Measurements from ENCODE around the gene KRTAP12-1. TPM values are rescaled to one million over a fixed set of nuclear protein-coding genes. Genes with fewer than 3 reads are reported as not detected.

KRTAP12-1 gene
- total RNA-seq, 2 experiments from 2014 or later: not detected

DNA sequence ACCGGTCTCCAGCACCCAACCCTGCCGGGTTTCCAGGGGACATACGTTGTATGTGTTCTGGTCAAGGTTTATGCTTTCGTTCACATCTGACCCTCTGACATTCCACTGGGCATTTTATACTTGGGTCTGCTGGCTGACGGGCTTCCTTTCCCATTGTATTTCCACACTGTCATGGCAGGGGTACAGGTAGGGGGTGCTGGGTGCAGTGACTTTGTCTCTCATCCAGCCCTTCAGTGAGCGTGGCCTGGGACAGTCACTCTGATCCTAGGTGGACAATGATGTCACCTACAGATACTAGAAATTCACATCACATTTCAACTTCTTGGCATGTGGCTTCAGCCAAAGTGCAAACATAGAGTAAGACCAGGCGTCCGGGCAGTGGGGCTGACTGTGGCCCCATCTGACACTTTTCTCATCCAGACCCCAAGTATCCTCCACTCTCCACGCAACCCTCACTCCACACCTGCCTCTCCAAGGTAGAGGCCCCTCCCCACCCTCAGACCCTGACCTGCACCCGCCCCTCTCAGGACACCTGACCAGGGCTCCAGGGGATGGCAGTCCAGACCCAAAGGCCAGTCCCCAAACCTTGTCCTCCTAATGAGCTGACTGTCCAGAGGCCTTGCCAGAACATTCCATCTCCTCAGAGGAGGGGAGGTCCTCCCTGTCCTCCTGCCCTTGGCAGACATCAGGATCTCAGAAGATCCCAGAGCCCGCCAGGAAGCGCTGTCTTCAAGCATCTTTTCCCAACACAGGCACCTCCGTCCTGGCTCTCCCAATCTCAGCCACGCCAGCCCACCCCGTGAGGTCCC, 45.5 kb downstream of the KRTAP12-1 start:
- intact Hi-C loops (cut with DNase I, micrococcal nuclease): no loop called here
- no peaks in the 10 kb centered on the region for H3K27me3 Mint-ChIP-seq
- H3K4me1 Mint-ChIP-seq (ENCODE audit: low read depth): no peaks in the 10 kb centered on the region
- Histone ChIP-seq H3K27ac (ENCODE audit: low read depth in 1 of 2, low read length in 2 of 2) (no peak overlapping the region), H3K36me3 (ENCODE audit: insufficient read depth, low read length) (no peaks in the 10 kb centered on the region), H3K9me3 (ENCODE audit: control insufficient read depth in 1 of 2, insufficient read depth in 1 of 2, low read length in 2 of 2) (peaks cover 18 to 26% of the 10 kb centered on the region in 2 experiments), H3K4me3 (ENCODE audit: low read length) (no peak overlapping the region), H3K27me3 (ENCODE audit: control insufficient read depth in 1 of 2, insufficient read depth in 2 of 2, low read length in 2 of 2) (peaks cover 0 to 2% of the 10 kb centered on the region in 2 experiments), H3K4me1 (ENCODE audit: insufficient read depth, low read length) (no peaks in the 10 kb centered on the region)
- peaks cover 11% of the 10 kb centered on the region for H3K9me3 Mint-ChIP-seq
- POLR2A ChIA-PET: no interaction called here
- ATAC-seq (ENCODE audit: poor library complexity) (no peak), DNase-seq (peak in 1 of 14 experiments; percentile 5)
- CTCF ChIA-PET: no interaction called here
- no peak overlapping the region for H3K27ac Mint-ChIP-seq
- no peak overlapping the region for H3K4me3 Mint-ChIP-seq
- H3K36me3 Mint-ChIP-seq (ENCODE audit: low read depth): peaks cover 9% of the 10 kb centered on the region
- TF ChIP-seq, protein P1, sequence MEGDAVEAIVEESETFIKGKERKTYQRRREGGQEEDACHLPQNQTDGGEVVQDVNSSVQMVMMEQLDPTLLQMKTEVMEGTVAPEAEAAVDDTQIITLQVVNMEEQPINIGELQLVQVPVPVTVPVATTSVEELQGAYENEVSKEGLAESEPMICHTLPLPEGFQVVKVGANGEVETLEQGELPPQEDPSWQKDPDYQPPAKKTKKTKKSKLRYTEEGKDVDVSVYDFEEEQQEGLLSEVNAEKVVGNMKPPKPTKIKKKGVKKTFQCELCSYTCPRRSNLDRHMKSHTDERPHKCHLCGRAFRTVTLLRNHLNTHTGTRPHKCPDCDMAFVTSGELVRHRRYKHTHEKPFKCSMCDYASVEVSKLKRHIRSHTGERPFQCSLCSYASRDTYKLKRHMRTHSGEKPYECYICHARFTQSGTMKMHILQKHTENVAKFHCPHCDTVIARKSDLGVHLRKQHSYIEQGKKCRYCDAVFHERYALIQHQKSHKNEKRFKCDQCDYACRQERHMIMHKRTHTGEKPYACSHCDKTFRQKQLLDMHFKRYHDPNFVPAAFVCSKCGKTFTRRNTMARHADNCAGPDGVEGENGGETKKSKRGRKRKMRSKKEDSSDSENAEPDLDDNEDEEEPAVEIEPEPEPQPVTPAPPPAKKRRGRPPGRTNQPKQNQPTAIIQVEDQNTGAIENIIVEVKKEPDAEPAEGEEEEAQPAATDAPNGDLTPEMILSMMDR (IDR thresholded peaks at IDR 0.05): no peak

DNA sequence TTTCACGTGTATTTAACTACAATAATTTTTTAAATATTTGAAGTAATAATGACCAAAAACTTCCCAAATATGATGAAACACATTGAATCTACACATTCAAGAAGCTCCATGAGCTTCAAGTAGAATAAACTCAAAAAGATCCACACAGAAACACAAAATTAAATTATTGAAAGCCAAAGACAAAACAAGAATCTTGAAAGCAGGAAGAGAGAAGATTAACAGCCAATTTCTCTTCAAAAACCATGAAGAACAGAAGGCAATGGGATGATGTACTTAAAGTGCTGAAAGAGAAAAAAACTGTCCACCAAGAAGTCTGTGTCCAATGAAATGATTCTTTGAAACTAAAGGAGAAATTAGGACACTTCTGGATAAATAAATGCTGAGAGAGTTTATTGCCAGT, 49.9 kb downstream of the KRTAP12-1 start:
- intact Hi-C loops (cut with DNase I, micrococcal nuclease): no loop called here
- no peak overlapping the region for H3K4me3 ChIP-seq (ENCODE audit: low read length)
- ATAC-seq (ENCODE audit: poor library complexity): no peak
- ChIA-PET CTCF (no interaction called here), POLR2A (no interaction called here)
- H3K27ac ChIP-seq (ENCODE audit: low read depth in 1 of 2, low read length in 2 of 2): no peak overlapping the region
- no peaks in the 10 kb centered on the region for H3K27me3 Mint-ChIP-seq
- H3K36me3 Mint-ChIP-seq (ENCODE audit: low read depth): peaks cover 28% of the 10 kb centered on the region
- TF ChIP-seq, protein P1 (IDR thresholded peaks at IDR 0.05): no peak
- H3K4me1 ChIP-seq (ENCODE audit: insufficient read depth, low read length): peaks cover 30% of the 10 kb centered on the region
- peaks cover 35 to 36% of the 10 kb centered on the region in 2 experiments for H3K9me3 ChIP-seq (ENCODE audit: control insufficient read depth in 1 of 2, insufficient read depth in 1 of 2, low read length in 2 of 2)
- no peak overlapping the region for H3K27ac Mint-ChIP-seq
- peaks cover 25% of the 10 kb centered on the region for H3K4me1 Mint-ChIP-seq (ENCODE audit: low read depth)
- H3K4me3 Mint-ChIP-seq: no peak overlapping the region
- H3K9me3 Mint-ChIP-seq: peaks cover 20% of the 10 kb centered on the region
- no peaks in the 10 kb centered on the region for H3K27me3 ChIP-seq (ENCODE audit: control insufficient read depth in 1 of 2, insufficient read depth in 2 of 2, low read length in 2 of 2)
- H3K36me3 ChIP-seq (ENCODE audit: insufficient read depth, low read length): no peaks in the 10 kb centered on the region
- no peak for DNase-seq

Other genes with a start within 250 kb of the KRTAP12-1 start
- under 1 TPM; 0.55 to 0.61 TPM for gene LRRC3, start 226.7 kb downstream of the KRTAP12-1 start, total RNA-seq
- not detected for gene KRTAP10-1, start 142.0 kb downstream of the KRTAP12-1 start, total RNA-seq
- not detected for gene KRTAP10-2, start 130.7 kb downstream of the KRTAP12-1 start, total RNA-seq
- not detected for gene KRTAP10-3, start 123.4 kb downstream of the KRTAP12-1 start, total RNA-seq
- gene KRTAP10-4, start 108.4 kb downstream of the KRTAP12-1 start, total RNA-seq: not detected
- not detected for gene KRTAP10-5, start 101.6 kb downstream of the KRTAP12-1 start, total RNA-seq
- gene KRTAP10-6, start 89.7 kb downstream of the KRTAP12-1 start, total RNA-seq: not detected
- not detected for gene KRTAP10-7, start 81.6 kb downstream of the KRTAP12-1 start, total RNA-seq
- not detected for gene KRTAP10-8, start 70.1 kb downstream of the KRTAP12-1 start, total RNA-seq
- not detected for gene KRTAP10-9, start 55.1 kb downstream of the KRTAP12-1 start, total RNA-seq
- gene KRTAP10-10, start 44.8 kb downstream of the KRTAP12-1 start, total RNA-seq: not detected
- gene KRTAP10-11, start 35.7 kb downstream of the KRTAP12-1 start, total RNA-seq: not detected
- gene KRTAP12-4, start 27.5 kb downstream of the KRTAP12-1 start, total RNA-seq: not detected
- not detected for gene KRTAP12-3, start 24.2 kb downstream of the KRTAP12-1 start, total RNA-seq
- gene KRTAP12-2, start 15.2 kb downstream of the KRTAP12-1 start, total RNA-seq: not detected
- gene KRTAP10-12, start 15.0 kb upstream of the KRTAP12-1 start, total RNA-seq: not detected
- gene TSPEAR, start 29.4 kb upstream of the KRTAP12-1 start, total RNA-seq: not detected
- 10 to 100 TPM; 89.9 to 96.8 TPM for gene UBE2G2, start 119.7 kb upstream of the KRTAP12-1 start, total RNA-seq
- 10 to 100 TPM; 82.8 to 91.2 TPM for gene SUMO3, start 135.9 kb upstream of the KRTAP12-1 start, total RNA-seq
- 10 to 100 TPM; 99.0 to 99.5 TPM for gene PTTG1IP, start 191.5 kb upstream of the KRTAP12-1 start, total RNA-seq
- 100 to 1,000 TPM; 283 to 284 TPM for gene ITGB2, start 238.7 kb upstream of the KRTAP12-1 start, total RNA-seq